ENCODE results near the gene MMADHC.

The MMADHC gene

GRCh38 chr2:149544692-149545091, 42.9 kb downstream of the MMADHC start:
- DNase-seq, result no peak

- no peak for DNase-seq
Observed at GRCh38 chr2:149543845-149544244, 43.7 kb downstream of the MMADHC start.

- no peak for DNase-seq
Observed at GRCh38 chr2:149540138-149540537, 47.4 kb downstream of the MMADHC start.

- no peak for DNase-seq
Observed at GRCh38 chr2:149538138-149538833, 49.3 kb downstream of the MMADHC start.

GRCh38 chr2:149537092-149537726, 50.4 kb downstream of the MMADHC start:
- no peak for DNase-seq

GRCh38 chr2:149536649-149537048, 50.9 kb downstream of the MMADHC start:
- no peak for DNase-seq

GRCh38 chr2:149534674-149535073, 52.9 kb downstream of the MMADHC start:
- no peak for DNase-seq

GRCh38 chr2:149528983-149529382, 58.6 kb downstream of the MMADHC start:
- DNase-seq, result no peak

GRCh38 chr2:149527998-149528755, 59.4 kb downstream of the MMADHC start:
- no peak for DNase-seq

GRCh38 chr2:149526689-149527088, 60.9 kb downstream of the MMADHC start:
- no peak for DNase-seq

GRCh38 chr2:149525323-149525722, 62.3 kb downstream of the MMADHC start:
- DNase-seq, result no peak

Data from DMS153 (cell line).